Lower leg skin (tissue), 3 donors: ENCODE results near the gene GARIN5B.

Experiments
- POLR2A ChIP-seq, 2 donors: fragments of 450-650 bp; IDR thresholded peaks; one replicate each; pipeline ENCODE4 v1.6.1; 2016 to 2017; ENCODE audit warnings: antibody characterized with exemption in 2 of 2, mild to moderate bottlenecking in 1 of 2, moderate library complexity in 1 of 2
- TF ChIP-seq, protein P1 (sequence below), 3 donors: fragments of 450-650 bp; IDR thresholded peaks; one replicate each; pipeline ENCODE4 v1.5.1; 2016; ENCODE audit warnings: antibody characterized with exemption in 3 of 3, mild to moderate bottlenecking in 3 of 3, moderate library complexity in 2 of 3

DNA sequence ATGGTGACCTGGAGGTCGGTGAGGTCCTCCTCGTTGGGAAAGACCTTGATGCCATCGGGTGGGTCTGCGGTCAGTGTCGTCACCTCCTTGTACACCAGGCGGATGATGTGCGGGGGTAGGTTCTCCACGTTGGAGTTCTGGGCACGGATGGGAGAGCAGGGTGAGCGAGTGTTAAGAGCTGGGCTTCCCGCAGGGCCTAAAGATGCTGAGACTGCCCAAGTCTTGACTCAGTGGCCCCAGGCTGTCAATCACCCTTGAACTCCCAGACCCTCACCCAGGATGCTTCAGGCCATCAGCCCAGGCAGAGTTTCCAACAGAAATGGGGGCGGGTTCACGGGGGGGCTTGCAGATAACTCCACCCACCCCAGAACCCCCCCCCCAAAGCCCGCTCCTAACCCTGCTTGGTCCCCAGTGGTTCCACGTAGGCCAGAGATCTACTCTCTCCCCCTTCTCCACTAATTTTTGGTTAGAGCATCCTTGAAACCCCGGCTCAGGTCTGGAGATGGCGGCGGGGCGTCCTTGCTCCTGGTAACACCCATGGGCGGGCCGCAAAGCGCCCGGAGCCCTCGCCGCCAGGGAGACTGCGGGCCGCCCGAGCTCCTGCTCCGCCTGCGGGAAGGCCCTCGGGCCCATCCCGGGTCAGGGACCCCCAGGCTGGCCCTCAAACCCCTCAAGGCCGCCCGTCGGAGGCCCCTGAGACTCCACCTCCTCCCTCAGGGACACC is 43.9 kb upstream of the GARIN5B start:
- no peak for TF ChIP-seq POLR2A (IDR thresholded peaks at IDR 0.05)
- TF ChIP-seq, protein P1, sequence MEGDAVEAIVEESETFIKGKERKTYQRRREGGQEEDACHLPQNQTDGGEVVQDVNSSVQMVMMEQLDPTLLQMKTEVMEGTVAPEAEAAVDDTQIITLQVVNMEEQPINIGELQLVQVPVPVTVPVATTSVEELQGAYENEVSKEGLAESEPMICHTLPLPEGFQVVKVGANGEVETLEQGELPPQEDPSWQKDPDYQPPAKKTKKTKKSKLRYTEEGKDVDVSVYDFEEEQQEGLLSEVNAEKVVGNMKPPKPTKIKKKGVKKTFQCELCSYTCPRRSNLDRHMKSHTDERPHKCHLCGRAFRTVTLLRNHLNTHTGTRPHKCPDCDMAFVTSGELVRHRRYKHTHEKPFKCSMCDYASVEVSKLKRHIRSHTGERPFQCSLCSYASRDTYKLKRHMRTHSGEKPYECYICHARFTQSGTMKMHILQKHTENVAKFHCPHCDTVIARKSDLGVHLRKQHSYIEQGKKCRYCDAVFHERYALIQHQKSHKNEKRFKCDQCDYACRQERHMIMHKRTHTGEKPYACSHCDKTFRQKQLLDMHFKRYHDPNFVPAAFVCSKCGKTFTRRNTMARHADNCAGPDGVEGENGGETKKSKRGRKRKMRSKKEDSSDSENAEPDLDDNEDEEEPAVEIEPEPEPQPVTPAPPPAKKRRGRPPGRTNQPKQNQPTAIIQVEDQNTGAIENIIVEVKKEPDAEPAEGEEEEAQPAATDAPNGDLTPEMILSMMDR (IDR thresholded peaks at IDR 0.05) = no peak
